CD4-positive, alpha-beta T cell treated with Interleukin-17A for 1 hour (primary cell): ENCODE results near the gene TNRC6C.

Experiments
- DNase-seq: peaks from one replicate; pipeline ENCODE4 v3.0.0-alpha.2; 2020

TNRC6C gene, protein sequence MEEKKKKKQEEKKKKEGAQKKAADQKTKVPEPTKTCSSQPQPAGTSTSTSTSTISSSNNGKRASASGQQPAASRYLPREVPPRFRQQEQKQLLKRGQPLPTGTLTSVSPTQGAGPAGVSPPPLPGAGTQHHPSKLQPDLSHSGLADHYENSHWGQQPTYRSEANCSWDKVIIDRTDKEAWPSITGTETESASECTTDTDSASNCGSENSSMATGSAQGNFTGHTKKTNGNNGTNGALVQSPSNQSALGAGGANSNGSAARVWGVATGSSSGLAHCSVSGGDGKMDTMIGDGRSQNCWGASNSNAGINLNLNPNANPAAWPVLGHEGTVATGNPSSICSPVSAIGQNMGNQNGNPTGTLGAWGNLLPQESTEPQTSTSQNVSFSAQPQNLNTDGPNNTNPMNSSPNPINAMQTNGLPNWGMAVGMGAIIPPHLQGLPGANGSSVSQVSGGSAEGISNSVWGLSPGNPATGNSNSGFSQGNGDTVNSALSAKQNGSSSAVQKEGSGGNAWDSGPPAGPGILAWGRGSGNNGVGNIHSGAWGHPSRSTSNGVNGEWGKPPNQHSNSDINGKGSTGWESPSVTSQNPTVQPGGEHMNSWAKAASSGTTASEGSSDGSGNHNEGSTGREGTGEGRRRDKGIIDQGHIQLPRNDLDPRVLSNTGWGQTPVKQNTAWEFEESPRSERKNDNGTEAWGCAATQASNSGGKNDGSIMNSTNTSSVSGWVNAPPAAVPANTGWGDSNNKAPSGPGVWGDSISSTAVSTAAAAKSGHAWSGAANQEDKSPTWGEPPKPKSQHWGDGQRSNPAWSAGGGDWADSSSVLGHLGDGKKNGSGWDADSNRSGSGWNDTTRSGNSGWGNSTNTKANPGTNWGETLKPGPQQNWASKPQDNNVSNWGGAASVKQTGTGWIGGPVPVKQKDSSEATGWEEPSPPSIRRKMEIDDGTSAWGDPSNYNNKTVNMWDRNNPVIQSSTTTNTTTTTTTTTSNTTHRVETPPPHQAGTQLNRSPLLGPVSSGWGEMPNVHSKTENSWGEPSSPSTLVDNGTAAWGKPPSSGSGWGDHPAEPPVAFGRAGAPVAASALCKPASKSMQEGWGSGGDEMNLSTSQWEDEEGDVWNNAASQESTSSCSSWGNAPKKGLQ (N-terminal part only)

DNA sequence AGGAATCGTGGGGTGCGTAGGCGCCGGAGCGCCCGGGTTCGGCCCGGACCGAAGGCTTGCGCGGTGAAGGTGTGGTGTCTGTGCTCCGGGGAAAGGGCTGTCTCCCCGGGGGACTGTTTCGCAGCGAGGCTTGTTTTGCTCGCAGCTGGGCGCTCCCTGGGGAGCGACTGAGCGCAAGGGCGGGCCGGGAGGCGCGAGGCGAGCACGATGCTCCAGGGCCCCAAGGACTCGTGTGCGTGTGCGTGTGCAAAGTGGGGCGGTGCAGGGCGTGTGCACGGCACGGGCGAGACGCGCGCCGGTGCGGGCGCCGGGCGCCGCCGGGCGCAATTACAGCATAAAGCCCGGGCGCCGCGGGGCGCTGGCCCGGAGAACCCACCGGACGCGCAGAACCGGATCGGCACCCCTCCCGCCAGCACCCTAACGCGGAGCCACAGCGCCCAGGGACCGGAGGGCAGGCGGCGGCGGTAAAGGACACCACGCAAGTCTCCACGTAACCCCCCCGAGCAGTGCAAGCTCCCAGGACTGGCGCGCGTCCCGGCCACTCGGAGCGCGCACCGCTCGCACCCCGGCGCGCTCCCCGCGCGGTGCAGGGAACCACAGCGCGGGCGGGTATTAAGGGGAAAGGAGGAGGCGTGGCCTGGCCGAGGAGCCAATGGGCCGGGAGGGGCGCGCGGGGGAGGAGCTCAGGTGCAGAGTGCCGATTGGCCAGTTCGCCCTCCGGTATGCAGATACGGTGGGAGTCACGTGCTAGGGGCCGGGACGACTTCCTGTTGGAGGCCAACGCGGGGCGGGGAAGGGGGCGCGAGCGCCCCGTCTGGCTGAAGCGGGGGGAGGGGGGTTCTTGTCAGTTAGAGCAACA is at the start of gene TNRC6C:
Gene TNRC6C, plus strand, starts transcription at position 847 of the 859 bp plus-strand sequence. CDS start 45,504 bp downstream, outside the sequence.
- DNase-seq, result peak; percentile 100

DNA sequence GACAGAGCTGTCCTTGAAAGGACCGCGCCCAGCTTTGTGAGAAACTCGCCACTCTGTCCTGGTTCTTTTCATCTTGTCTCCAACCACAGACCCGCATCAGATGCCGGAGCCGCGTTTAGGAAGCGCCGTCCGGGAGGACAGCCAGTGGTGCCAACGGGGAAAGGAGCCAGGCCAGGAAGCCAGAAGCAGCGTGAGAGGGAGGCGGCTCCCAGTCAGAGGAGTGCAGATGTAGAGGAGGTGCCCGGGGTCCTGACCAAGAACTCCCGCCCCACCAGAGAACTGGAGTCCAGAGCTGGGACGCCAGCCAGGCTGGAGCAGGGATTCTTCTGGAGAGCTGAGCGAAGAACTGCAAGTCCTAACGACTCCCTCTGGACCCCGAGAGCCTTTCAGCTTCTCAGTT is 49.3 kb upstream of the TNRC6C start:
- no peak for DNase-seq

DNA sequence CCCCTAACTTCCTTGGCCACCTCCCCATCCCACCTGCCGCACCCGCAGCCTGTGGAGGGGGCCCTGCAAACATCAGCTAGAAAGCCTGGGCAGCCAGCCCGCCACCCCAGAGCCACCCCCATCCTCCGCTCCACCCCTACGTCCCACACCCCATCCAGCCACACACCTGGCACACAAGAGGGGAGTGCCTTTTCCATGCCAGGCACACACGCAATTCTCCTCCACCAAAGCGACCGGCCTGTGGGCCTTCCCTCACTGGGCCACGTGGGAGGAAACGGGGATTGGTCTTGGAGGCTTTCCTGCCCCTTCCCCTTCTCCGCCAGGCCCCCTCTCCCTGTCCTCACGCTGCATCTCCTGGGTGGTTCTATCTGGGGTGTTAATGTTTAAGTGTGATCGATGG is 48.7 kb upstream of the TNRC6C start:
- DNase-seq, result no peak

DNA sequence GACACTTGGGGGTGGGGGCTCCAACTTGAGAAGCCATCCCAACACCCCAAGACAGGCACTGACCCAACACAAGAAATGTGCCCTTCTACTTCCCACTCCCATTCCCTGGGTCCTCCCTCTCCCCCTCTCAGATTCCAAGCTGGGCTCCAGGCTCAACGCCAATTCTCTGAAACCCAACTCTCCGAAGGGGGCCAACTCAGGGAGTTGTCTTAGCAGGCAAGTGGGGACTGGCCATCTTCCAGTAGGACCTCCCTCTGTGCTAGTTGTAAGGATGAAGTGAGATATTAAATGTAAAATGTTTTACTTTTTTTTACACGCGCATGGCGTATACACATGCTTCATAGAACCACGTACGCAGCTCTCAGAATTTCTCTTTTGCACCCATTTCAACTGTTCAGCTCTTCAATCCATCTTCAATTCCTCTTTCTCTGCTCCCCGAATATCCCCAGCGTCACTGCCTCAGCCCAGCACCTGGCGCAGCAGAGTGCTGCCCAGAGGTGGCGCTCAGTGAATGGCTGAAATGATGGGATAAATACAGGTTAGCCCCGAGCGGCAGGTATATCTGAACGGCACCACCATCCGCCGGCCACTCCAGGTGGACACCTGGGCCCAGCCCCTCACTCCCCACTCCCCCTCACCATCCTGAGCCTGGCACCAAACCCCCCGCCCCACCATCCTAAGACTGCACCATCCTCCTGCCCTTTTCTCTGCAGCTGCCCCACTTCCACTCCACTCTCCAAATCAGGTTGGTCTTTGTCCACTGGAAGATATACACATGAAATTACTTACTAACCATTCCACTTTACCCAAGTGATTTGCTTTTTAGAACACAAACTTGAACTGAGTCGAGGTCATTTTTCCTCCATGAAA is 43.9 kb upstream of the TNRC6C start:
- DNase-seq, result peak; percentile 26

DNA sequence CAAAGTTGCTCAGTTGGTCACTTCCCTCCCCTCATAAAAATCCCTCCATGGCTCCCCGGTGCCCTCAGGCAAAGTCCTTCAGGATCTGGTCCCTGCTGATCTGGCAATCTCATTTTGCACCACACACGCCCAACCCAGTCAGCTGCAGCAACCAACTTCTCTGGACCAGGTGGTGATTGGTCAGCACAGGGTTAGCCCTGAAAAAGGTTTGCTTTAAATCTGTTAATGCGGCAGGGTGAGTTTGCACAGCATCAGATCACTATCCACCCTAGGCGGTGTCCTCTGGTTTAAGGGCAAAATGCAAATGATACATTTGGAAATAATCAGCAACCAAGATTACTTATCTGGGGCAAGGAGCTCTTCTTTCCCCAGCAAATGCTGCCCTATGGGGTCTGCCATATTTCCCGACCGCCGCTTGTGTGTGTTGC is 42.9 kb upstream of the TNRC6C start:
- no peak for DNase-seq

DNA sequence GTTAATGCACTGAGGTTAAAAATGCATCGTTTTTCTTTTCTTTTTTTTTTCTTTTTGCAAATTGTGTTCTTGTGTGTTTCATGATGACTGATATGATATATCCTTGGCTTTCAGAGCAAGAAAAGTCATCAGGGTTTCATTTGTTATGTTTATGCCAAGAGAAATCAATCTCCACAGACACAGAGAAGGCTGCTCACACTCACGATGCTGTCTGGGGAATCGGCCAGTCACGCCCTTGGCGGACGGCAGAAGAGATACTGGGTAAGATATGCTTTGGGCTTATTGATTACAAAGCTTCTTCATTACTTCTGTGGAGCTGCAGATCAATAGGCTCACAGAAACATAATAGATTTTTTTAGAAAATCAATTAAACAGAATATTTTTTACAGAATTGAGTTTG is 42.2 kb upstream of the TNRC6C start:
- no peak for DNase-seq

- DNase-seq, result peak; percentile 26
Observed at GRCh38 chr17:77916703-77917481, 41.6 kb upstream of the TNRC6C start.

GRCh38 chr17:77919276-77919675 is 39.2 kb upstream of the TNRC6C start:
- no peak for DNase-seq

- no peak for DNase-seq
Observed at GRCh38 chr17:77923135-77923534, 35.4 kb upstream of the TNRC6C start.

DNA sequence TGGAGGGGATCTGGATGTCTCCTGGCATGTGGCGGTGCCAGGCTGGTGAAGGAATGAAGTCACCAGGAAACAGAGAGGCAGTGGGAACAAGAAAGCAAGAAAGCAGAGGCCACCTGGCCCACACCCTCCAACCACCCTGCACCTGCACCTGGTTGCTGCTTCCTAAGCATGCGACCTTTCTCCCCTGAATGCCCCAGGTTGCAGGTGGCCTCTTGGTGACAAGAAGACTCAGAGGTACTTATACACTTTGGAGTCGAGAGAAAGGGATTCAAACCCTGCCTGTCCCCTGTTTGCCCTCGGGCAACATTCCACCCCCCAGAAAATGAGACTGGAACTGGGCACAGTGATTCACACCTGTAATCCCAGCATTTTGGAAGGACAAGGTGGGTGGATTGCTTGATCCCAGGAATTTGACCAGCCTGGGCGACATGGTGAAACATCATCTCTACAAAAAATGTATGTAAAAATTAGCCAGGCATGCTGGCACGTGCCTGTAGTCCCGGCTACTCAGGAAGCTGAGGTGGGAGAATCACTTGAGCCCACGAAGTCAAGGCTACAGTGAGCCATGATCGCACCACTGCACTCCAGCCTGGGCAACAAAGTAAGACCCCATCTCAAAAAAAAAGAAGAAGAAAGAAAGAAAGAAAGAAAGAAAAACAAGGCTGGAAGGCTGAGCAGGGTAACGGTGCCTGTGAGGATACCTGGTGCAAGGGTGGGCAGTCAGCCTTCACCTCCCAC is 34.6 kb upstream of the TNRC6C start:
- no peak for DNase-seq

- DNase-seq, result no peak
Observed at GRCh38 chr17:77924757-77925336, 33.7 kb upstream of the TNRC6C start.

GRCh38 chr17:77925831-77926543 is 32.5 kb upstream of the TNRC6C start:
- DNase-seq, result no peak

DNA sequence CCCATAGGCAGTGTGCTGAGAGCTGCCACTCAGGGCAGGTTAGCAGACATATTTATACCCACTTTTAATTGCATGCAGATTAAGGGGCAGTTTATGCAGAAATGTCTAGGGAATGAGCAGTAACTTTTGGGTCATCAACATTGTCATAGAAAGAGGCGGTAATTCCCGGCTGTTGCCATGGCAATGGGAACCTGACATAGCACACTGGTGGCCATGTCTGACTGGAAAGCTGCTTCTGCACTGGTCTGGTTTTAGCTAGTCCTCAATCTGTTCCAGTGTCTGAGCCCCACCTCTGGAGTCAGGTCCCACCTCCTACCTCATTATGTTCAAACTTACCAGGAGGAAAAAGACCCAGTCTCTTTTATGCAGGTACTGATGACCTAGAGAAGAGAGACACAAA is 31.5 kb upstream of the TNRC6C start:
- no peak for DNase-seq

- DNase-seq, result no peak
Observed at GRCh38 chr17:77927777-77928518, 30.6 kb upstream of the TNRC6C start.

DNA sequence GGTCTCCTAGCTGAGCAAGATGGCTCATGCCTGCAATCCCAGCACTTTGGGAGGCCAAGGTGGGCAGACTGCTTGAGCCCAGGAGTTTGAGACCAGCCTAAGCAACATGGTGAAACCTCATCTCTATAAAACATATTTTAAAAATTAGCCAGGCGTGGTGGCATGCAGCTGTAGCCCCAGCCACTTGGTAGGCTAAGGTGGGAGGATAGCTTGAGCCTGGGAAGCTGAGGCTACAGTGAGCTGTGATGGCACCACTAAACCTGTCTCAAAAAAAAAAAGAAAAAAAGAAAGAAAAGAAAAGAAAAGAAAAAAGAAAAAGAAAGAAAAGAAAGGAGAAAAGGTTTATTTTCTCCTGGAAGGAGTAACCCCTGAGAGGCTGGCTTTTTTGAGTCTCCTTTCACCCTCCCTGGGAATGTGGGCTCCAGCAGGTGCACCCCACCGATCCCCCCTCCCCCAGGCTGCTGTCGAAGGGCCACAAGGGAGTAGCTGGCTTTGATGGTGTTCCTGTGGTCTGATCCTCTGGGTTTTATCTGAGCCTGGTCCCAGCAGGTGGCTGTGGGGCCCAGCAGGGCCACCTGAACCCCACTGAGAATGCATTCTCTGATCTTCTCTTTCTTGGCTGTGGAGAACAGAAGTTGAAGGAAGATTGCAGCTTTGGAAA is 29.9 kb upstream of the TNRC6C start:
- no peak for DNase-seq

DNA sequence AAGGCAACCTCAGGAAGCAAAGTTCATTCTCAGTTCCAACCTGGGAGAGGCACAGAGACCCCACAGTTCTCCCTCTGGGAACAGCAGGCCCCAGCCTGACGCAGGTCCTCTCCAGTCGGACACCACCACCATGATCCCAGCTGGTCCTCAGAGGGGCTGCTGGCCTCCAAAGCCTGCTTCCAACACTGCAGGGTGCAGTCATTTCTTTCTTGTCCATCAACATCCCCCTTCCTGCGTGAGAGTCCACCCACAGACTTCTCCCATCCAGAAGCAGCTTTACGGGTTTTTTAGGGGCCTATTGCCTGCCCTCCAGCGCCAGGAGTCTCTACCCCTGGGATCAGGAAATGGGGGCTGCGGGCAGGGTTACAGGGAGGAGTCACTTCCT is 29.3 kb upstream of the TNRC6C start:
- no peak for DNase-seq

DNA sequence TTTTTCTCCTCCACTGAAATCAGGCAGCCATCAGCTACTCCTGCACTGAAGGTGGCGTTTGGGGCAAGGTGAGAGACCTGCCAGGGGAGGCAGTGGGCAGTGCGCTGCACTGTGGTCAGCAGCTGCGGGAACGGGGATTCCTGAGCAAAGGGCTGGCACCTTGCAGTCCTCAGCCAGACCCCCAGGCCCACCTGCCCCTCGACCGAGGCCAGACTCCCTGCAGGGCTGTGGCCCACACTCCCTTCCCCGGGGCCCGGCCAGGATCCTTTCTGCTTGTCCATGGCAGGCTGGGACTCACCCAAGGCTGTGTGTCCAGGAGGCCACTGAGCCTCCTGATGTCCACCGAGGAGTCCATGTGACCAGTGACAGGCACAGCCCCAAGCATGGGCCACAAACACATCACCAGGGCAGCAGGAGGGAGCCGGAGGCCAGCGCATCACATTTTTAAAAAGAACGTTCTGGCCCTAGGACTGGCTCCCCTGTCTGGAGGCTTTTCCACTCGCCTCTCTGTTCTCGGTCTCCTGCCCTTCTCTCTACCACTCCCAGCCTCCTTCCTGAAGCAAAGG is 28.5 kb upstream of the TNRC6C start:
- DNase-seq, result no peak
